GM12878 (cell line): ENCODE measurements around the gene MLIP.
"Not testable (repeated sequence)": the region's sequence is repeated elsewhere in the genome, so short reads cannot be mapped to it uniquely, and the experiment has no call there.

Source experiments
- CREB1 ChIP-seq: IDR thresholded peaks from 2 replicates; pipeline ENCODE4 v1.6.1; 2012; ENCODE audit warnings: low read depth, mild to moderate bottlenecking, inconsistent platforms
- JUNB ChIP-seq: IDR thresholded peaks from 2 replicates; pipeline ENCODE4 v1.6.1; 2016; ENCODE audit warnings: antibody characterized with exemption, mild to moderate bottlenecking
- TF ChIP-seq, protein P1 (sequence below): IDR thresholded peaks from 2 replicates; pipeline ENCODE4 v1.6.1; 2012; ENCODE audit warnings: mild to moderate bottlenecking, low read depth, low read length
- TF ChIP-seq, protein P2 (sequence below): fragments of 450-650 bp; IDR thresholded peaks from 2 replicates; pipeline ENCODE4 v1.6.1; 2017; ENCODE audit warnings: mild to moderate bottlenecking, moderate library complexity
- TF ChIP-seq, protein P3 (sequence below), 3 experiments: IDR thresholded peaks in 2 of 3; conservative IDR thresholded peaks in 1 of 3; 2 replicates each; pipeline ENCODE4 v1.5.1; 2011; ENCODE audit warnings: low read depth in 3 of 3, low read length in 3 of 3, mild to moderate bottlenecking in 3 of 3, control low read depth in 2 of 3, moderate library complexity in 2 of 3, inconsistent platforms in 1 of 3, mixed read lengths in 1 of 3; ENCODE audit not compliant: control insufficient read depth in 2 of 3, insufficient read depth in 1 of 3; ENCODE audit errors: extremely low read depth in 1 of 3

DNA sequence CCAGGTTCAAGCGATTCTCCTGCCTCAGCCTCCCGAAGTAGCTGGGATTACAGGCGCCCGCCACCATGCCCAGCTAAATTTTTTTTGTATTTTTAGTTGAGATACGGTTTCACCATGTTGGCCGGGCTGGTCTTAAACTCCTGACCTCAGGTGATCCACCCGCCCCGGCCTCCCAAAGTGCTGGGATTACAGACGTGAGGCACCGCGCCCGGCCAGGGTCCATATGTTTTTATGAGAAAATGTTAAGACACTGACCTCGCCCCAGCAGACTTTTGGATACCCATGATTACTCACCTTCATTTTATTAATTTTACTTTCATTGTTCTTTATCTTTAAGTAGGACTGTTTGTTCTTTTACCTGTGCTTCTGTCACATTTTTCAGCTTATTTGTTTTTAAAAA lies 29.7 kb upstream of the MLIP start:
- TF ChIP-seq JUNB, CREB1: not testable (repeated sequence)
- TF ChIP-seq, protein P1, sequence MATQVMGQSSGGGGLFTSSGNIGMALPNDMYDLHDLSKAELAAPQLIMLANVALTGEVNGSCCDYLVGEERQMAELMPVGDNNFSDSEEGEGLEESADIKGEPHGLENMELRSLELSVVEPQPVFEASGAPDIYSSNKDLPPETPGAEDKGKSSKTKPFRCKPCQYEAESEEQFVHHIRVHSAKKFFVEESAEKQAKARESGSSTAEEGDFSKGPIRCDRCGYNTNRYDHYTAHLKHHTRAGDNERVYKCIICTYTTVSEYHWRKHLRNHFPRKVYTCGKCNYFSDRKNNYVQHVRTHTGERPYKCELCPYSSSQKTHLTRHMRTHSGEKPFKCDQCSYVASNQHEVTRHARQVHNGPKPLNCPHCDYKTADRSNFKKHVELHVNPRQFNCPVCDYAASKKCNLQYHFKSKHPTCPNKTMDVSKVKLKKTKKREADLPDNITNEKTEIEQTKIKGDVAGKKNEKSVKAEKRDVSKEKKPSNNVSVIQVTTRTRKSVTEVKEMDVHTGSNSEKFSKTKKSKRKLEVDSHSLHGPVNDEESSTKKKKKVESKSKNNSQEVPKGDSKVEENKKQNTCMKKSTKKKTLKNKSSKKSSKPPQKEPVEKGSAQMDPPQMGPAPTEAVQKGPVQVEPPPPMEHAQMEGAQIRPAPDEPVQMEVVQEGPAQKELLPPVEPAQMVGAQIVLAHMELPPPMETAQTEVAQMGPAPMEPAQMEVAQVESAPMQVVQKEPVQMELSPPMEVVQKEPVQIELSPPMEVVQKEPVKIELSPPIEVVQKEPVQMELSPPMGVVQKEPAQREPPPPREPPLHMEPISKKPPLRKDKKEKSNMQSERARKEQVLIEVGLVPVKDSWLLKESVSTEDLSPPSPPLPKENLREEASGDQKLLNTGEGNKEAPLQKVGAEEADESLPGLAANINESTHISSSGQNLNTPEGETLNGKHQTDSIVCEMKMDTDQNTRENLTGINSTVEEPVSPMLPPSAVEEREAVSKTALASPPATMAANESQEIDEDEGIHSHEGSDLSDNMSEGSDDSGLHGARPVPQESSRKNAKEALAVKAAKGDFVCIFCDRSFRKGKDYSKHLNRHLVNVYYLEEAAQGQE: not testable (repeated sequence)
- TF ChIP-seq, protein P2, sequence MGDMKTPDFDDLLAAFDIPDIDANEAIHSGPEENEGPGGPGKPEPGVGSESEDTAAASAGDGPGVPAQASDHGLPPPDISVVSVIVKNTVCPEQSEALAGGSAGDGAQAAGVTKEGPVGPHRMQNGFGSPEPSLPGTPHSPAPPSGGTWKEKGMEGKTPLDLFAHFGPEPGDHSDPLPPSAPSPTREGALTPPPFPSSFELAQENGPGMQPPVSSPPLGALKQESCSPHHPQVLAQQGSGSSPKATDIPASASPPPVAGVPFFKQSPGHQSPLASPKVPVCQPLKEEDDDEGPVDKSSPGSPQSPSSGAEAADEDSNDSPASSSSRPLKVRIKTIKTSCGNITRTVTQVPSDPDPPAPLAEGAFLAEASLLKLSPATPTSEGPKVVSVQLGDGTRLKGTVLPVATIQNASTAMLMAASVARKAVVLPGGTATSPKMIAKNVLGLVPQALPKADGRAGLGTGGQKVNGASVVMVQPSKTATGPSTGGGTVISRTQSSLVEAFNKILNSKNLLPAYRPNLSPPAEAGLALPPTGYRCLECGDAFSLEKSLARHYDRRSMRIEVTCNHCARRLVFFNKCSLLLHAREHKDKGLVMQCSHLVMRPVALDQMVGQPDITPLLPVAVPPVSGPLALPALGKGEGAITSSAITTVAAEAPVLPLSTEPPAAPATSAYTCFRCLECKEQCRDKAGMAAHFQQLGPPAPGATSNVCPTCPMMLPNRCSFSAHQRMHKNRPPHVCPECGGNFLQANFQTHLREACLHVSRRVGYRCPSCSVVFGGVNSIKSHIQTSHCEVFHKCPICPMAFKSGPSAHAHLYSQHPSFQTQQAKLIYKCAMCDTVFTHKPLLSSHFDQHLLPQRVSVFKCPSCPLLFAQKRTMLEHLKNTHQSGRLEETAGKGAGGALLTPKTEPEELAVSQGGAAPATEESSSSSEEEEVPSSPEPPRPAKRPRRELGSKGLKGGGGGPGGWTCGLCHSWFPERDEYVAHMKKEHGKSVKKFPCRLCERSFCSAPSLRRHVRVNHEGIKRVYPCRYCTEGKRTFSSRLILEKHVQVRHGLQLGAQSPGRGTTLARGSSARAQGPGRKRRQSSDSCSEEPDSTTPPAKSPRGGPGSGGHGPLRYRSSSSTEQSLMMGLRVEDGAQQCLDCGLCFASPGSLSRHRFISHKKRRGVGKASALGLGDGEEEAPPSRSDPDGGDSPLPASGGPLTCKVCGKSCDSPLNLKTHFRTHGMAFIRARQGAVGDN: not testable (repeated sequence)
- TF ChIP-seq, protein P3, sequence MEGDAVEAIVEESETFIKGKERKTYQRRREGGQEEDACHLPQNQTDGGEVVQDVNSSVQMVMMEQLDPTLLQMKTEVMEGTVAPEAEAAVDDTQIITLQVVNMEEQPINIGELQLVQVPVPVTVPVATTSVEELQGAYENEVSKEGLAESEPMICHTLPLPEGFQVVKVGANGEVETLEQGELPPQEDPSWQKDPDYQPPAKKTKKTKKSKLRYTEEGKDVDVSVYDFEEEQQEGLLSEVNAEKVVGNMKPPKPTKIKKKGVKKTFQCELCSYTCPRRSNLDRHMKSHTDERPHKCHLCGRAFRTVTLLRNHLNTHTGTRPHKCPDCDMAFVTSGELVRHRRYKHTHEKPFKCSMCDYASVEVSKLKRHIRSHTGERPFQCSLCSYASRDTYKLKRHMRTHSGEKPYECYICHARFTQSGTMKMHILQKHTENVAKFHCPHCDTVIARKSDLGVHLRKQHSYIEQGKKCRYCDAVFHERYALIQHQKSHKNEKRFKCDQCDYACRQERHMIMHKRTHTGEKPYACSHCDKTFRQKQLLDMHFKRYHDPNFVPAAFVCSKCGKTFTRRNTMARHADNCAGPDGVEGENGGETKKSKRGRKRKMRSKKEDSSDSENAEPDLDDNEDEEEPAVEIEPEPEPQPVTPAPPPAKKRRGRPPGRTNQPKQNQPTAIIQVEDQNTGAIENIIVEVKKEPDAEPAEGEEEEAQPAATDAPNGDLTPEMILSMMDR (IDR thresholded peaks at IDR 0.05 in 2 of 3, conservative IDR thresholded peaks at IDR 0.05 in 1 of 3; ENCODE audit: control insufficient read depth in 2 of 3, extremely low read depth in 1 of 3, insufficient read depth in 1 of 3, low read depth in 3 of 3, low read length in 3 of 3): not testable (repeated sequence)
